IMR-90 (cell line): ENCODE measurements around the gene HGF.

ENCODE experiments used
- CEBPB ChIP-seq: IDR thresholded peaks from 2 replicates; pipeline ENCODE4 v1.6.1; 2012; ENCODE audit warnings: low read depth, low read length, improper control_type of control experiment
- CHD1 ChIP-seq: IDR thresholded peaks from 2 replicates; pipeline ENCODE4 v1.6.1; 2012; ENCODE audit warnings: low read depth, low read length, improper control_type of control experiment
- MAFK ChIP-seq: IDR thresholded peaks from 2 replicates; pipeline ENCODE4 v1.6.1; 2012; ENCODE audit warnings: low read depth, low read length, improper control_type of control experiment
- POLR2A ChIP-seq: IDR thresholded peaks from 2 replicates; pipeline ENCODE4 v1.6.1; 2012; ENCODE audit warnings: mild to moderate bottlenecking, low read depth, low read length
- TF ChIP-seq, protein P1 (sequence below): conservative IDR thresholded peaks from 2 replicates; pipeline ENCODE4 v1.5.1; 2012; ENCODE audit warnings: mild to moderate bottlenecking, low read depth, low read length, improper control_type of control experiment
- TF ChIP-seq, protein P2 (sequence below): fragments of 150-350 bp; IDR thresholded peaks from 2 replicates; pipeline ENCODE4 v1.6.1; 2016; ENCODE audit warnings: low read depth, mild to moderate bottlenecking, low read length, moderate library complexity, borderline replicate concordance

GRCh38 chr7:81705206-81705605, 64.6 kb downstream of the HGF start:
- TF ChIP-seq, protein P1, sequence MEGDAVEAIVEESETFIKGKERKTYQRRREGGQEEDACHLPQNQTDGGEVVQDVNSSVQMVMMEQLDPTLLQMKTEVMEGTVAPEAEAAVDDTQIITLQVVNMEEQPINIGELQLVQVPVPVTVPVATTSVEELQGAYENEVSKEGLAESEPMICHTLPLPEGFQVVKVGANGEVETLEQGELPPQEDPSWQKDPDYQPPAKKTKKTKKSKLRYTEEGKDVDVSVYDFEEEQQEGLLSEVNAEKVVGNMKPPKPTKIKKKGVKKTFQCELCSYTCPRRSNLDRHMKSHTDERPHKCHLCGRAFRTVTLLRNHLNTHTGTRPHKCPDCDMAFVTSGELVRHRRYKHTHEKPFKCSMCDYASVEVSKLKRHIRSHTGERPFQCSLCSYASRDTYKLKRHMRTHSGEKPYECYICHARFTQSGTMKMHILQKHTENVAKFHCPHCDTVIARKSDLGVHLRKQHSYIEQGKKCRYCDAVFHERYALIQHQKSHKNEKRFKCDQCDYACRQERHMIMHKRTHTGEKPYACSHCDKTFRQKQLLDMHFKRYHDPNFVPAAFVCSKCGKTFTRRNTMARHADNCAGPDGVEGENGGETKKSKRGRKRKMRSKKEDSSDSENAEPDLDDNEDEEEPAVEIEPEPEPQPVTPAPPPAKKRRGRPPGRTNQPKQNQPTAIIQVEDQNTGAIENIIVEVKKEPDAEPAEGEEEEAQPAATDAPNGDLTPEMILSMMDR: no peak
- no peak for TF ChIP-seq CEBPB
- TF ChIP-seq POLR2A: no peak
- no peak for TF ChIP-seq MAFK
- TF ChIP-seq, protein P2, sequence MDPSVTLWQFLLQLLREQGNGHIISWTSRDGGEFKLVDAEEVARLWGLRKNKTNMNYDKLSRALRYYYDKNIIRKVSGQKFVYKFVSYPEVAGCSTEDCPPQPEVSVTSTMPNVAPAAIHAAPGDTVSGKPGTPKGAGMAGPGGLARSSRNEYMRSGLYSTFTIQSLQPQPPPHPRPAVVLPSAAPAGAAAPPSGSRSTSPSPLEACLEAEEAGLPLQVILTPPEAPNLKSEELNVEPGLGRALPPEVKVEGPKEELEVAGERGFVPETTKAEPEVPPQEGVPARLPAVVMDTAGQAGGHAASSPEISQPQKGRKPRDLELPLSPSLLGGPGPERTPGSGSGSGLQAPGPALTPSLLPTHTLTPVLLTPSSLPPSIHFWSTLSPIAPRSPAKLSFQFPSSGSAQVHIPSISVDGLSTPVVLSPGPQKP: no peak
- no peak for TF ChIP-seq CHD1
